Tibial nerve (tissue), 4 donors: Measurements from ENCODE around the gene ASS1. TPM values are rescaled to one million over a fixed set of nuclear protein-coding genes. Genes with fewer than 3 reads are reported as not detected.

Source experiments
- DNase-seq, 2 donors: peaks; one replicate each; pipeline ENCODE4 v3.0.0-alpha.2; 2019; ENCODE audit warnings: low spot score in 2 of 2
- H3K27ac ChIP-seq, 4 donors: fragments of 200-600 bp; sonication (generic) in 3 of 4; one replicate each; pipeline ENCODE4 v1.5.1; 2017 to 2019; ENCODE audit warnings: mild to moderate bottlenecking in 1 of 4
- H3K27me3 ChIP-seq, 2 donors: fragments of 200-600 bp; sonication (generic) in 1 of 2; one replicate each; pipeline versions ENCODE4 v1.5.1 to v1.6.0; 2017 to 2019
- H3K36me3 ChIP-seq, 3 donors: fragments of 200-600 bp; sonication (generic); one replicate each; pipeline ENCODE4 v1.5.1; 2018 to 2019
- H3K4me1 ChIP-seq, 4 donors: fragments of 200-600 bp; sonication (generic) in 3 of 4; one replicate each; pipeline ENCODE4 v1.5.1; 2017 to 2019
- H3K4me3 ChIP-seq, 4 donors: fragments of 200-600 bp; sonication (generic) in 3 of 4; one replicate each; pipeline ENCODE4 v1.5.1; 2017 to 2019; ENCODE audit warnings: mild to moderate bottlenecking in 1 of 4, moderate library complexity in 1 of 4
- H3K9me3 ChIP-seq, 4 donors: fragments of 200-600 bp; sonication (generic) in 3 of 4; one replicate each; pipeline ENCODE4 v1.5.1; 2017 to 2019
- EP300 ChIP-seq, 2 donors: sonication (generic); formaldehyde crosslinking; IDR thresholded peaks; one replicate each; pipeline ENCODE4 v1.6.1; 2017; ENCODE audit warnings: antibody characterized with exemption in 2 of 2, mild to moderate bottlenecking in 1 of 2
- POLR2A ChIP-seq, 2 donors: fragments of 450-650 bp; IDR thresholded peaks; one replicate each; pipeline ENCODE4 v1.6.1; 2017; ENCODE audit warnings: antibody characterized with exemption in 2 of 2, mild to moderate bottlenecking in 2 of 2, moderate library complexity in 2 of 2
- WGBS, 2 donors: methylation state at CpG; one replicate each; pipeline ENCODE4 v1.1.5; 2018; 5-methylcytosine and 5-hydroxymethylcytosine counted together
- total RNA-seq, 4 donors: library from RNA; depleted of rRNA; stranded (reverse); fragments of >200 nt; gene quantifications; one replicate each; pipeline ENCODE4 v1.1.0, GENCODE V29; 2016
- TF ChIP-seq, protein P1 (sequence below), 5 experiments: fragments of 200-600 bp in 3 of 5; fragments of 450-650 bp in 2 of 5; sonication (generic) in 3 of 5; IDR thresholded peaks; one replicate each; pipeline ENCODE4 v1.5.1; 2016 to 2019; ENCODE audit warnings: antibody characterized with exemption in 5 of 5, mild to moderate bottlenecking in 3 of 5, moderate library complexity in 2 of 5

ASS1 gene
- total RNA-seq, 4 donors from 2014 or later: 170 to 375 (median 297) TPM

DNA sequence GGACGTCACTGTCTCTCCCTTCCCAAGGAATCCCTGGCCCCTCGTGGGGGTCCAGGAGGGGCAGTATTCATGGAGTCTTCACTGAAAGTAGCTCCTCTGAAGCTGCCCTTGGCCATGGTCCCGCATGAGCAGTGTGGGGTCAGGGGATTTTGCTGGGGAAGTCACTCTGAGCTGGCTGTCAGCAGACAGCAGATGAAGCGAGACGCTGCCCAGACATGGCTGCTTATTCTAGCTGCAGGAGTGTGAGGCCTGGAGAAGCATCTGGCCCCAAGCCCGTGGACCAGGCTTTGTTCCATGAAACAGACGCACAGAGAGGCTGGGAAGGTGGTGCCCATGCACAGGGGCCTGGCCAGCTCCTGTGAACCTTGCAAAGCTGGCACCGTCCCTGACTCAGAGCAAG, 21.5 kb upstream of the ASS1 start:
- Histone ChIP-seq H3K27me3 (no peaks in the 10 kb centered on the region), H3K4me3 (no peak overlapping the region), H3K9me3 (no peaks in the 10 kb centered on the region), H3K4me1 (peaks cover 0 to 6% (median 0%) of the 10 kb centered on the region in 4 donors), H3K27ac (no peak overlapping the region), H3K36me3 (no peaks in the 10 kb centered on the region)
- DNase-seq: no peak
- TF ChIP-seq, protein P1, sequence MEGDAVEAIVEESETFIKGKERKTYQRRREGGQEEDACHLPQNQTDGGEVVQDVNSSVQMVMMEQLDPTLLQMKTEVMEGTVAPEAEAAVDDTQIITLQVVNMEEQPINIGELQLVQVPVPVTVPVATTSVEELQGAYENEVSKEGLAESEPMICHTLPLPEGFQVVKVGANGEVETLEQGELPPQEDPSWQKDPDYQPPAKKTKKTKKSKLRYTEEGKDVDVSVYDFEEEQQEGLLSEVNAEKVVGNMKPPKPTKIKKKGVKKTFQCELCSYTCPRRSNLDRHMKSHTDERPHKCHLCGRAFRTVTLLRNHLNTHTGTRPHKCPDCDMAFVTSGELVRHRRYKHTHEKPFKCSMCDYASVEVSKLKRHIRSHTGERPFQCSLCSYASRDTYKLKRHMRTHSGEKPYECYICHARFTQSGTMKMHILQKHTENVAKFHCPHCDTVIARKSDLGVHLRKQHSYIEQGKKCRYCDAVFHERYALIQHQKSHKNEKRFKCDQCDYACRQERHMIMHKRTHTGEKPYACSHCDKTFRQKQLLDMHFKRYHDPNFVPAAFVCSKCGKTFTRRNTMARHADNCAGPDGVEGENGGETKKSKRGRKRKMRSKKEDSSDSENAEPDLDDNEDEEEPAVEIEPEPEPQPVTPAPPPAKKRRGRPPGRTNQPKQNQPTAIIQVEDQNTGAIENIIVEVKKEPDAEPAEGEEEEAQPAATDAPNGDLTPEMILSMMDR (IDR thresholded peaks at IDR 0.05): no peak
- TF ChIP-seq POLR2A (IDR thresholded peaks at IDR 0.05) (no peak), EP300 (IDR thresholded peaks at IDR 0.05) (no peak)
- WGBS, 2 donors: 57 to 59% methylated on average over 8 of the region's 8 CpGs

DNA sequence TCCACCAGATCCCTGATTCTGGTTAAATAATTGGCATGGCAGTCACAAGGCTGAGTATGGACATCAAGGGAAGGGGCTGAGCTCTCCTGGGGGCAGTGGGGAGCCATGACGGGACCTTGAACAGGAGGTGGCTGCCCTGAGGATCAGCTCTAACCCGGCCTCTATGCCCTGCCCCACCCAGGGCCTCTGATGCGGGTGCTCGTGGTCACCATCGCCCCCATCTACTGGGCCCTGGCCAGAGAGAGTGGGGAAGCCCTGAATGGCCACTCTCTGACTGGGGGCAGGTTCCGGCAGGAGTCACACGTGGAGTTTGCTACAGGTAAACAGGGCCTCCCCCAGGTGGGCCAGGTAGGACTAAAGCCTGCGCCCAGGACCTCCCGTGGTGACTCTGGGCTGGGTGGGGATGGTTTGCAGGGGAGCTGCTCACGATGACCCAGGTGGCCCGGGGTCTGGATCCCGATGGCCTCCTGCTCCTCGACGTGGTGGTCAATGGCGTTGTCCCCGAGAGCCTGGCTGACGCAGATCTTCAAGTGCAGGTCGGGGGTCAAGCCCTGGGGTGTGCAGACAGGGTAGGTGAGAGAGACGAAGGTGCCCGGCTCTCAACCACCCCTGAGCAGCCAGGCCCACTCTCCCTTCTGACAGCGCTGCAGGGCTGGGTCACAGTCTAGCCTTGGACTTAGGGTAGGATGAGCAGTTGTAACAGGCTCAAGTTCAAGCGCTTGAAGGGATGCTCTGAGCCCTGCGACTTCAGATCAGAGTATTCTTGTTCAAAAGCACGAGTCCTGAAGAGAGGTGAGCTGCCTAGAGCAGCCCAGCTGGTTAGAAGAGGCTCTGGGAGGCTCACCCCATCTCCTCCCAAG, 19.9 kb upstream of the ASS1 start:
- Histone ChIP-seq H3K4me1 (peaks cover 0 to 6% (median 0%) of the 10 kb centered on the region in 4 donors), H3K27me3 (no peaks in the 10 kb centered on the region), H3K9me3 (peaks cover 0 to 3% (median 0%) of the 10 kb centered on the region in 4 donors), H3K27ac (no peak overlapping the region), H3K36me3 (no peaks in the 10 kb centered on the region), H3K4me3 (no peak overlapping the region)
- TF ChIP-seq POLR2A (IDR thresholded peaks at IDR 0.05) (no peak), EP300 (IDR thresholded peaks at IDR 0.05) (no peak)
- TF ChIP-seq, protein P1 (IDR thresholded peaks at IDR 0.05): no peak
- WGBS, 2 donors: 89 to 91% methylated on average over 15 to 21 of the region's 24 CpGs
- no peak for DNase-seq

DNA sequence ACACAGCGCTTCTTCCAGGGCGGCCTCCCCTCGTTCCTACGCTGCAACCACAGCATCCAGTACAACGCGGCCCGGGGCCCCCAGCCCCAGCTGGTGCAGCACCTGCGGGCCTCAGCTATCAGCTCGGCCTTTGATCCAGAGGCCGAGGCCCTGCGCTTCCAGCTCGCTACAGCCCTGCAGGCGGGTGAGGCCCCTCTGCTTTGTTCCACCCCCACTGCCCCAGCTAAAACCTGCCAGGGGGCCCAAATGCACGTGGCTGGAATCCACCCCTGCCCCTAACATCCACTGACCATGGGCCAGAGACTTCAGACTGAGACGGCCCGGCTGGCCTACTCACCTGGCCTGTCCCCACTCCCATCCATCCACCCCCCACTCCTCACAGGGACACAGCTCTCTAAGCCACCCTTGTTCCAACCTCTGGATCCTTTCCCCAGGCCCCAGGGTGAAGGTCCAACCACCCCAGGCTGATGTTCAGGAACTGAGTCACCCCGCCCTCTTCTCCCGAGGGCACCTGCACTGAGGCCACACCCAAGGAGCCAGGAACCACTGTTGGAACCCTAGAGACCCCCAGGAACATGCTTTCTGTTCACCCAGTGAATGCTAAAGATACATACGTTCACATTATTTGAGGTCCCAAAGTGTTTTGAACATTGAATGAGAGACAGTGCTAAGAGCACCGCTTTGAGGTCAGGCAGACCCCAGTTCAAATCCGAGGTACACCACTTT, 18.9 kb upstream of the ASS1 start:
- Histone ChIP-seq H3K4me1 (peaks cover 0 to 6% (median 0%) of the 10 kb centered on the region in 4 donors), H3K36me3 (no peaks in the 10 kb centered on the region), H3K27me3 (no peaks in the 10 kb centered on the region), H3K27ac (no peak overlapping the region), H3K9me3 (peaks cover 0 to 14% (median 0%) of the 10 kb centered on the region in 4 donors), H3K4me3 (no peak overlapping the region)
- DNase-seq: no peak
- TF ChIP-seq, protein P1 (IDR thresholded peaks at IDR 0.05): no peak
- TF ChIP-seq POLR2A (IDR thresholded peaks at IDR 0.05) (no peak), EP300 (IDR thresholded peaks at IDR 0.05) (no peak)
- 73 to 81% methylated on average over 21 of the region's 21 CpGs for WGBS, 2 donors

DNA sequence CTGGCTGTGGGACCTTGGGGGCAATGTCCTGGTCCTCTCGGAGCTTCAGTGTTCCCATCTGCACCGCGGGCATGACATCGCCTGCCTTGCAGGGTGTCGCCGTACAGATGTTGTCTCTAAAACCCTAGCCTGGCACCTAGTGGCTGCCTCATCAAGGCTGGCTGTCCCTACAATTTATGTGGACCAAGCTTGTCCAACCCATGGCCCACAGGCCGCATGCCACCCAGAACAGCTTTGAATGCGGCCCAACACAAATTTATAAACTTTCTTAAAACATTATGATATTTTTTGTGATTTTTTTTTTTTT, 18.3 kb upstream of the ASS1 start:
- Histone ChIP-seq H3K27me3 (peaks cover 0 to 3% of the 10 kb centered on the region in 2 donors), H3K36me3 (no peaks in the 10 kb centered on the region), H3K9me3 (peaks cover 0 to 19% (median 0%) of the 10 kb centered on the region in 4 donors), H3K4me3 (no peak overlapping the region), H3K27ac (no peak overlapping the region), H3K4me1 (peaks cover 0 to 6% (median 0%) of the 10 kb centered on the region in 4 donors)
- WGBS, 2 donors: 80 to 83% methylated on average over 8 of the region's 8 CpGs
- DNase-seq: no peak
- TF ChIP-seq, protein P1 (IDR thresholded peaks at IDR 0.05): no peak
- TF ChIP-seq EP300 (IDR thresholded peaks at IDR 0.05) (no peak), POLR2A (IDR thresholded peaks at IDR 0.05) (no peak)

DNA sequence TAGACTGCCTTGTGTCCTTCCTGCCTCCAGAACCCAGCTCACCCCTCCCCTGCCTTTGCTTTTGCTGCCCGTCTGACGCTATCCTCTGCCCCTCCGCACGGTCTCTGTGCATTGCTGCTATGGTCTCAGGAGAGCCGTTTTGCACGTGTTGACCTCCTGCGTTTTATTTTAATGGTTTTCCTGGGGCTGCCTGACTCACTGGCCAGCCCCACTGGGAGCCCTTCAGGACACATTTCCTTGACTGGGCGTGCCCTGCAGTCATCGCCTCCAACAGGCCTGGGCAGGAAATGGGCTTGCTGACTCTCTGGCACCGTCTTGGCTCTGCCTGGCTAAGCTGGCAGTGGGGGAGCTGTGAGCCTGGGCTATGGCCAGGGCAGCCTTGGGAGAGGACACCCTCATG, 17.9 kb upstream of the ASS1 start:
- TF ChIP-seq EP300 (IDR thresholded peaks at IDR 0.05) (peak in 1 of 2 donors; percentile 37), POLR2A (IDR thresholded peaks at IDR 0.05) (no peak)
- DNase-seq: no peak

More for the DNA sequence above, 17.9 kb upstream of the ASS1 start:
- peaks cover 0 to 6% (median 0%) of the 10 kb centered on the region in 4 donors for H3K4me1 ChIP-seq
- no peaks in the 10 kb centered on the region for H3K36me3 ChIP-seq
- H3K27ac ChIP-seq: no peak overlapping the region
- no peak overlapping the region for H3K4me3 ChIP-seq
- WGBS, 2 donors: 49 to 50% methylated on average over 10 of the region's 10 CpGs
- H3K27me3 ChIP-seq: peaks cover 0 to 3% of the 10 kb centered on the region in 2 donors
- H3K9me3 ChIP-seq: peaks cover 0 to 22% (median 0%) of the 10 kb centered on the region in 4 donors
